ENCODE results near the gene NAALADL2. TPM values are rescaled to one million over a fixed set of nuclear protein-coding genes. Genes with fewer than 3 reads are reported as not detected.
"Not testable (repeated sequence)": the region's sequence is repeated elsewhere in the genome, so short reads cannot be mapped to it uniquely, and the experiment has no call there.

Gene NAALADL2
- total RNA-seq, 1 experiment from 2014 or later: 1.9 TPM

- no peak overlapping the region for H3K4me2 ChIP-seq (ENCODE audit: low read length)
- TF ChIP-seq EZH2phosphoT487 (IDR thresholded peaks at IDR 0.05; ENCODE audit: borderline replicate concordance, low read length): no peak
- no peak for TF ChIP-seq CTCF (conservative IDR thresholded peaks at IDR 0.05; ENCODE audit: low read depth, low read length)
- TF ChIP-seq EZH2 (IDR thresholded peaks at IDR 0.05; ENCODE audit: low read length, unreplicated experiment): no peak
- H3K4me3 ChIP-seq (ENCODE audit: low read length): no peak overlapping the region
- ChIA-PET CTCF (no interaction called here), POLR2A (ENCODE audit: unreplicated experiment) (no interaction called here)
- no peaks in the 10 kb centered on the region for H3K9me3 ChIP-seq (ENCODE audit: low read length)
- no peaks in the 10 kb centered on the region for H3K36me3 ChIP-seq (ENCODE audit: low read depth, low read length)
- no peak overlapping the region for H3K27ac ChIP-seq (ENCODE audit: low read length)
- H4K20me1 ChIP-seq (ENCODE audit: low read length): no peaks in the 10 kb centered on the region
- intact Hi-C loops (cut with micrococcal nuclease): no loop called here
- ATAC-seq (peak; percentile 42; the same call in 1 of the 2 replicates), DNase-seq (peak; percentile 8)
- no peak overlapping the region for H3K9ac ChIP-seq (ENCODE audit: low read length)
- peaks cover 9% of the 10 kb centered on the region; the same call in 1 of the 2 replicates for H3K4me1 ChIP-seq (ENCODE audit: insufficient read depth, low read length)
- H3F3A ChIP-seq (ENCODE audit: low read length, unreplicated experiment): peaks cover 3% of the 10 kb centered on the region
- no peaks in the 10 kb centered on the region for H3K79me2 ChIP-seq (ENCODE audit: low read length)
- peak overlapping the region; percentile 20; the same call in 1 of the 2 replicates for H2AFZ ChIP-seq (ENCODE audit: low read length)
- BruUV-seq (replicated peaks): no TSS peak
- no peaks in the 10 kb centered on the region for H3K27me3 ChIP-seq (ENCODE audit: low read length)
- no peaks in the 10 kb centered on the region for H3K9me2 ChIP-seq (replicated peaks; ENCODE audit: low read length)
Observed at GRCh38 chr3:175356899-175357324, 497.8 kb downstream of the NAALADL2 start.

- peaks cover 9% of the 10 kb centered on the region; the same call in 1 of the 2 replicates for H3K4me1 ChIP-seq (ENCODE audit: insufficient read depth, low read length)
- intact Hi-C loops (cut with micrococcal nuclease): no loop called here
- peaks cover 3% of the 10 kb centered on the region for H3F3A ChIP-seq (ENCODE audit: low read length, unreplicated experiment)
- H3K9me2 ChIP-seq (replicated peaks; ENCODE audit: low read length): no peaks in the 10 kb centered on the region
- no peak overlapping the region for H3K9ac ChIP-seq (ENCODE audit: low read length)
- H3K4me3 ChIP-seq (ENCODE audit: low read length): no peak overlapping the region
- H3K27ac ChIP-seq (ENCODE audit: low read length): no peak overlapping the region
- ATAC-seq (no peak), DNase-seq (no peak)
- no peak overlapping the region for H2AFZ ChIP-seq (ENCODE audit: low read length)
- no peaks in the 10 kb centered on the region for H3K36me3 ChIP-seq (ENCODE audit: low read depth, low read length)
- no peaks in the 10 kb centered on the region for H3K27me3 ChIP-seq (ENCODE audit: low read length)
- H4K20me1 ChIP-seq (ENCODE audit: low read length): no peaks in the 10 kb centered on the region
- POLR2A ChIA-PET (ENCODE audit: unreplicated experiment): interaction anchor here (0.7 kb wide), 1 partner anchor 20 kb away, joined by 3 read pairs; no protein-coding TSS in a partner anchor
- BruUV-seq (replicated peaks): no TSS peak
- TF ChIP-seq EZH2 (IDR thresholded peaks at IDR 0.05; ENCODE audit: low read length, unreplicated experiment) (no peak), CTCF (conservative IDR thresholded peaks at IDR 0.05; ENCODE audit: low read depth, low read length) (no peak), EZH2phosphoT487 (IDR thresholded peaks at IDR 0.05; ENCODE audit: borderline replicate concordance, low read length) (no peak)
- H3K9me3 ChIP-seq (ENCODE audit: low read length): no peaks in the 10 kb centered on the region
- H3K79me2 ChIP-seq (ENCODE audit: low read length): no peaks in the 10 kb centered on the region
- CTCF ChIA-PET: no interaction called here
- H3K4me2 ChIP-seq (ENCODE audit: low read length): no peak overlapping the region
Observed at GRCh38 chr3:175357758-175358157, 498.6 kb downstream of the NAALADL2 start.

- TF ChIP-seq EZH2 (IDR thresholded peaks at IDR 0.05; ENCODE audit: low read length, unreplicated experiment) (no peak), EZH2phosphoT487 (IDR thresholded peaks at IDR 0.05; ENCODE audit: borderline replicate concordance, low read length) (no peak), CTCF (conservative IDR thresholded peaks at IDR 0.05; ENCODE audit: low read depth, low read length) (no peak)
- no peak overlapping the region for H3K27ac ChIP-seq (ENCODE audit: low read length)
- DNase-seq (no peak), ATAC-seq (no peak)
- ChIA-PET CTCF (no interaction called here), POLR2A (ENCODE audit: unreplicated experiment) (no interaction called here)
- H4K20me1 ChIP-seq (ENCODE audit: low read length): no peaks in the 10 kb centered on the region
- no TSS peak for BruUV-seq (replicated peaks)
- H3K9me2 ChIP-seq (replicated peaks; ENCODE audit: low read length): no peaks in the 10 kb centered on the region
- intact Hi-C loops (cut with micrococcal nuclease): no loop called here
- peaks cover 9% of the 10 kb centered on the region; the same call in 1 of the 2 replicates for H3K4me1 ChIP-seq (ENCODE audit: insufficient read depth, low read length)
- no peaks in the 10 kb centered on the region for H3K27me3 ChIP-seq (ENCODE audit: low read length)
- no peak overlapping the region for H3K4me2 ChIP-seq (ENCODE audit: low read length)
- no peaks in the 10 kb centered on the region for H3K9me3 ChIP-seq (ENCODE audit: low read length)
- no peaks in the 10 kb centered on the region for H3K36me3 ChIP-seq (ENCODE audit: low read depth, low read length)
- H3K9ac ChIP-seq (ENCODE audit: low read length): no peak overlapping the region
- peaks cover 3% of the 10 kb centered on the region for H3F3A ChIP-seq (ENCODE audit: low read length, unreplicated experiment)
- no peaks in the 10 kb centered on the region for H3K79me2 ChIP-seq (ENCODE audit: low read length)
- no peak overlapping the region for H2AFZ ChIP-seq (ENCODE audit: low read length)
- no peak overlapping the region for H3K4me3 ChIP-seq (ENCODE audit: low read length)
Observed at GRCh38 chr3:175358935-175359334, 499.8 kb downstream of the NAALADL2 start.

GRCh38 chr3:175370426-175370825 lies 511.3 kb downstream of the NAALADL2 start:
- H3K27me3 ChIP-seq (ENCODE audit: low read length); H3K4me2 ChIP-seq (ENCODE audit: low read length); H3K4me1 ChIP-seq (ENCODE audit: insufficient read depth, low read length); H2AFZ ChIP-seq (ENCODE audit: low read length); BruUV-seq (replicated peaks); POLR2A ChIA-PET (ENCODE audit: unreplicated experiment); ATAC-seq; H3K4me3 ChIP-seq (ENCODE audit: low read length); H3K9ac ChIP-seq (ENCODE audit: low read length); H4K20me1 ChIP-seq (ENCODE audit: low read length); H3K27ac ChIP-seq (ENCODE audit: low read length); intact Hi-C loops (cut with micrococcal nuclease); CTCF ChIA-PET; H3F3A ChIP-seq (ENCODE audit: low read length, unreplicated experiment); H3K79me2 ChIP-seq (ENCODE audit: low read length); H3K36me3 ChIP-seq (ENCODE audit: low read depth, low read length); H3K9me3 ChIP-seq (ENCODE audit: low read length); DNase-seq; H3K9me2 ChIP-seq (replicated peaks; ENCODE audit: low read length): not testable (repeated sequence)
